Cerebellar cortex (tissue), 1 donor: ENCODE results near the gene KCNH8.

Source experiments
- DNase-seq: peaks from one replicate; pipeline ENCODE4 v3.0.0-alpha.2; 2015; ENCODE audit warnings: low spot score

KCNH8 gene

DNA sequence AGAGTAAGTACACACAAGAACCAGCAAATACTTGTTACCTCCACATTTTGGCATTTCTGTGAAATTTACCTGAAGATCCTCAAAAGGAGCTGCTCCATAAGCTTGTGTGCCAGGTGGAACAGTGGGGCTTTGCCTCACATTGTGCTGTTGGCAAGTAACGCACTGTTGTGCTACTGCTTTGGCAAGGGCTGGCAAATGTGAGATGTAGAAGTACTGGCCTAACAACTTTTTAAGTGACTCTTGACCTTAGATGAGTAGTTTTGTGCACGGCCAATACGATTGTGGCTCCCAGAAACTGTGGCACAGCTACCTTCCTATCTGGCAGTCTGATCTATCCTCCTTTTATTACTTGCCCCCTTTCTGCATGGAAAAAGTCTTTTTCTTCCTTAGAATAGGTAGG is 337.0 kb downstream of the KCNH8 start:
- DNase-seq: no peak

DNA sequence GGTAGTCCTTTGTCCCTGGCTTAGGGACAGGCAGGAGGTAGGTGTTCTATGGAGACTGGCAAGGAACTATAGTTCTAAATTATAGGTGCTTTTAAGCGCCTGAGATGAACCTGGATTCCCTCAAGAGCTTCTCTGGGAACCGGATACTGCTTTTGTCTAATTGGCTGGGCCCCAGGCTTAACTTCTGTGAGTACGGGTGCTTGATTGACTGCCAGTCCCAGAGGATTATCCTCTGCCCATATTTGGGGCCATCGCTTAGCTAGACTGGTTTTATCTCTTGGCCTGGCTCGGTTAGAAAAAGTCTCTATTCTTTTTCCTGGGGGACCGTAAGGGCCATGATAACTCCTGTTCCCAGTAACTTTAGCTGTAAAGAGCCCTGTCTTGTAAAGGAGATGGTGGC is 339.1 kb downstream of the KCNH8 start:
- DNase-seq: no peak

DNA sequence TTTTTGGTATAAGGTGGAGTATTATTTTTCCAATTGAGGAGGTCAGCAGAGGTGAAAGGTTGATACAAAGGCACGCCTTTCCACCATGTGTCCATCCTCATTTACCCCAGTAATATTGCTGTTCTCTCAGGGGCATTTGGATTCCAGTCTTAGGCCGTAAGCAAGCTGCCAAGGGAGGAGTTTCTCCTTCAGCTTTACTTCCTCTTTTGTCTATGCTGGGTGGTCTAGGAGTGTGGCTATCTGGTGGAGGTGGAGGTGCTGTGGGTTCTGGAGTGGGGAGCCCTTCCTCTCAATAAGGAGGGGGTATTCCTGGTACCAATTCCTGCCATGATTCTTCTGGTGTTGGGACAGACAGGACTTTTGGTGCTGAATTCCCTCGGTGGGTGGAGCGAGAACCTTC is 340.6 kb downstream of the KCNH8 start:
- no peak for DNase-seq

DNA sequence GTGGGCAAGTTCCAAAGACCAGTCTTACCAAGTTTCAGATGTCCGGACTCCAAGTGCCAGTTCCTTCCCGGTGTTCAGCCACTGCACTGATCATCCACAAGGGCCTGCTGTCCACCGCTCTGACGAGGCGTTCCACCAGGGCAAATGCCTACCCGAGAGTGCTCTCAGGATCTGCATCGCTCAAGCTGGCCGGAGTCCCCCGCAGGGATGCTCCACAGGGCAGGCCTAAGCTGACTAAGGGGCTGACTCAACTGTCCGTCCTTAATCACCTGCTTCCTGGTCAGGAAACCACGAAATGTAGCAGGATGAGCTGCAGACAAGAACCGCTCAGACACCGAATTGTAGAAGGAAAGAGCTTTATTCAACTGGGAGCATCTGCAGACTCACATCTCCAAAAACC is 341.6 kb downstream of the KCNH8 start:
- DNase-seq: no peak

DNA sequence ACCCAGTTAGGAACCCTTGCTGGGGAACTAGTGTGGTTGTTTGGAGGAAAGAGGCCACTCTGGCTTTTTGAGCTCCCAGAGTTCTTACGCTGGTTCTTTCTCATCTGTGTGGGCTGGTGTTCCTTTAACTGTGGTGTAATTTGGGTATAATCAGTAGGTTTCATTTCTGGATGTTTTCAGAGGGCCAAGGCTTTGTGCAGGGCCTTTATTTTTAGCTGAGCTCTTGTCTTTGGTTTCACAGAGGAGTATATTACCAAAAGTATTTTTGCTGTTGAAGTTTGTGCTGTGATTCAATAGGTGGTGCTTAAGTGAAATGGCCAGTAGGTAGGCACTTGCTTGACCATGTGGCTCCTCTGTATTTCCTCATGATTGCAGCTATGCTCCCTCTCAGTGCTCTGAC is 357.9 kb downstream of the KCNH8 start:
- no peak for DNase-seq

DNA sequence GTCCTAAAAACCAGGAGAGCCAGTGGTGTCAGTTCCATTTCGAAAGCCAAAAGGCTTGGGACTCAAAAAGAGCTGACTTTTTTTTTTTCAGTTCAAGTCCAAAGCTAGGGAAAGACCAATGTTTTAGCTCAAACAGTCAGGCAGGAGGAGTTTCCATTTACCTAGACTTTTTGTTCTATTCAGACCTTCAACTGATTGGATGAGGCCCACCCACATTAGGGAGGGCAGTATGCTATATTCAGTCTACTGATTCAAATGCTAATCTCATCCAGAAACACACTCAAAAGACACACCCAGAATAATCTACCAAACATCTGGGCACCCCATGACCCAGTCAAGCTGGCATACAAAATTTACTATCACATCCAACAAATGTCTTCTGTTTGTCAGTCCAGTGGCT is 374.0 kb downstream of the KCNH8 start:
- DNase-seq: no peak

DNA sequence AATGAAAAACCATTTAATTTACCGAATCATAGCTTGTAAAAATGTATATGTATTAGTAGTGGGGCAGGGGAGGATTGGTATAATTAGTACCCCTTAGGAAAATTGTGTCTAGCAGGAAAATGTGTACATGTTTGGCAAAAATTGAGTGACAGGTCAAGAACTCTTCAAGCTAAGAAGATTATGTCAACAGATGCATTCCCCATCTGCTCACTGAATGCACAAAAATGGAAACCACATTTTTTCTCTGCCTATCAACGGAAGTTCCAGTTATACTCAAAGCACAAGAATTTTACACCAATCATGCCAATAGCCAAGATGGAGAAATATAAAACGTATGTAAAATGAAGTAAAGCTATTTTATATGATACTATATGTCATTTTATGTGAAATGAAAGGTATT is 377.8 kb downstream of the KCNH8 start:
- DNase-seq: peak; percentile 60

DNA sequence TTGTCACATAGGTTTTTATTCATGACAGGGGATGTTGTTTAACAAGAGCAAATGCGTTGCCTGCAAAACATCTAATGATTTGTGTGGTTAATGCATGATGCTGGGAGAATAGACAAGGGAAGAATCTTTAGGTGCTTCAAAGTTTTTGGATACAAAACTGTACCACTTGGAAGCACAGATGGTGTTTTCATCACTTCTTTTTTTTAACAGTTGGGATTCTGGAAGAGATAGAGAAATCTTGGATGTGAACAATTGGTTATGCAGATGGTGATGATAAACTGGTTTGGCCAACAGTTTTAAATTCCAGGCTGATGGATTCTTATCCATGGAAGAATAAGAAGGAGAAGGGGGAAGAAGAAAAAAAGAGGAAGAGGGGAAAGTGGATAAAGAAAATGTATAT is 379.4 kb downstream of the KCNH8 start:
- DNase-seq: peak; percentile 46

DNA sequence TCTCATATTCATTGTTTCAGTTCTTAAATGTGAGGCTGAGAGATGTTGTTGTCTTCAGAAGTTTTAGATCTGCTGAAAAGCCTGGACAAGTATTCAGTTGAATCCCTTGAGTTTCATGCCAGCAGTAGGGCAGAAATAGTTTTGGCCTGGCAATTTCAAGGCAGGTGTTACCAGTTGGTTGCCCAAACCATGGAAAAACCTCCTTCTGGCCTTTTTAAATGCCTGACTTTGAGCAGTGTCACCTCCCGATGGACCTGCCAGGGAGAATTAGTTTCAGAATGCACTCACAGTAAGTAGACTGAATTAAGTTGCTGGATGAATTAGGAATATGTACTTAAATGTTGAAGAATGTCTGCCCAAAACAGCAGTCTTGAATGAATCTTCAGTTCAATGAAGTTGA is 383.1 kb downstream of the KCNH8 start:
- DNase-seq: peak; percentile 83

DNA sequence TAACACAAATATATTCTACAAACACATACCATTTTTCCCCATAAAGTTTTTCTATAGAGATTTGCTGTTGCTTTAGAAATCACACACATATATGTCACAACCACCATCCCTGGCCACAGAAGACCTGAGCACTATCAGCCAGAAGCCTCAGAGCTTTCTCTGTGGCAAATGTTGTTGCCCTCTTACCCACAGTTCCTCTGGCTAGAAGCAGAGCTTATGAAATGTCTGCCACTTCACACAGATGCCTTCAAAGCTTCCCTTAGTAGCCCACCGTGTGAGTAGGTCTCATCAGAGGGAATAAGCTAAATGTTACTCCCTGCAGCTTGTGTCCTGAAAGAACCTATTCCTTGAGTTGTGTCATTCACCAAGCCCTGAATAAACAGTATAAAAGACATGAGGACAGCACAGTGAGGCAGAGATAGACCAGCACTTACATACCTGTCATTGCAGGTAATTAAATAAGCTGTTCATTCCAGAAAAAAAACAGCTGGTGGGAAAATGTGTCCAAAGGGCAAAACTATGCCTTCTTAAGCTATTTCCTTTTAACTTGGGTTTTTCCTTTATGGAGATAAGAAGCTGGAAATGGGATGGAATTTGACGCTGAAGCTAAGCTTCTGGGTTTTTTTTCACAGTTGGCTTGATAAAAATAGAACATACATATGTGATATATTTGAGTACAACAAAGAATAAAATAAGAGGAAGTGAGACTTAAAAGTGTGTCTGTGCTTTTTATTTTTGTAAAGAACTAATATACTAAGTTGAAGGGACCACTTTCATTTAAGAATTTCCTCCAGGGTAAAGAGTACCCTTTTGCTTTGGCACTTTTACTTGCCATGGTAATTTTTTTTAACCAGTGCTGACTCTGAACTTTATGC is 391.4 kb downstream of the KCNH8 start:
- no peak for DNase-seq

DNA sequence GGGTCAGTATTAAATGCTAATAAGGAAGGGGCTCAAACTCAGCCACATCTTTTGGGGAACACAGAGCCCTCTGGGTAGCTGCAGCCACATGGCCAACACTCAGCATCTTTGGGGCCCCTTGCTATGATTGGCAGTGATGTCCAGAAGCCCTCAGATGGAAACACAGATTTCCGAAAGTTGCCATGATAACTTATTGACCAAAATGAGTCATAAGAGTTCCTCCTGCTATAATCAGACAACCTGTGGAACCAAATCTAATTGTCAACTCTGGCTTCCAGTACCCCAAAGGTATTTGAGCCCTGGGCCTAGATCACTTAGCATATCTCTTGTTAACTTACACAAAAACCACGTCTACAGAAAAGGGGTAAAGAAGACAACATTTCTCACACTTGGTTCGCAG is 392.2 kb downstream of the KCNH8 start:
- DNase-seq: no peak

DNA sequence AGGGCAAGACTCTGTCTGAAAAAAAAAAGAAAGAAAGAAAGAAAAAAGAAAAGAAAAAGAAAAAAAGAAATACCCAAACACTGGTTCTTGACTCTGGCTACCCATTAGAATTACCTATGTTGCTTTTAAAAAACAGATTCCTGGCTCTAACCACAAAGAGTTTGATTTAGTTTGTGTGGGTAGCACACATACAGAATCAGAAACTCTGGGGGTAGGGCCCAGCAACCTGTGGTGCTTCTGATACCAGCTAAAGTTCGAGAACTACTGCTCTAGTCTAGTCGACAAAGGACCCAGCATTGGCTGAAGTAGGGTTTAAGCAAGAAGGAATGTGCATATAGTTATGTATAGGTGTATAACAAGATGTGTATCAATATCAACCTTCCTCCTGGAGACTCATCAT is 393.0 kb downstream of the KCNH8 start:
- no peak for DNase-seq

DNA sequence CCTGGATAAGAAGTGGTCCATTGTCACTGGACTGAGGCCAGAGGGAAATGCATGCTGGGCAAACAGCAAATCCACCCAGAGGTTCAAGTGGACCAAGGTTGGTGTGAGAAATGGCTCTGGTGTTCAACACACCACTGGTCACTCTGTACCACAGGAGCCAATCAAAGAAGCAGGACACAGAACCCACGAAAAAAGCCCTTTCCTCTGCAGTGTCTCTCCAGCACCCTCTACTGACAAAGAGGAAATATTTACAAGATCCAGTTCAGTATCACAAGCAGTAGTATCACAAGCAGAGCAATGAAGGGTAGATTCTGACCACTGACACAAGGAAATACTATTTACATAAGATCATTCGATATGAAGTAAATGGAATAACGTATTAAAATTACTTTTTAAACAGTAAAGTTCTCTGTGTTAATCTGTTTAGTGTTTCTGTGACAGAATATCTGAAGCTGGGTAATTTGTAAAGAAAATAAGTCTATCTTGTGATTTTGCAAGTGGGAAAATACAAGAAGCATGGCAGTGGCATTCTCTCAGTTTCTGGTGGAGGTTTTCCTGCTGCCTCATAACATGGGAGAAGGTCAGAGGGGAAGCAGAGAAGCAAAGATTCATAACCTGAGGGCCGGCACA is 395.0 kb downstream of the KCNH8 start:
- peak; percentile 33 for DNase-seq

DNA sequence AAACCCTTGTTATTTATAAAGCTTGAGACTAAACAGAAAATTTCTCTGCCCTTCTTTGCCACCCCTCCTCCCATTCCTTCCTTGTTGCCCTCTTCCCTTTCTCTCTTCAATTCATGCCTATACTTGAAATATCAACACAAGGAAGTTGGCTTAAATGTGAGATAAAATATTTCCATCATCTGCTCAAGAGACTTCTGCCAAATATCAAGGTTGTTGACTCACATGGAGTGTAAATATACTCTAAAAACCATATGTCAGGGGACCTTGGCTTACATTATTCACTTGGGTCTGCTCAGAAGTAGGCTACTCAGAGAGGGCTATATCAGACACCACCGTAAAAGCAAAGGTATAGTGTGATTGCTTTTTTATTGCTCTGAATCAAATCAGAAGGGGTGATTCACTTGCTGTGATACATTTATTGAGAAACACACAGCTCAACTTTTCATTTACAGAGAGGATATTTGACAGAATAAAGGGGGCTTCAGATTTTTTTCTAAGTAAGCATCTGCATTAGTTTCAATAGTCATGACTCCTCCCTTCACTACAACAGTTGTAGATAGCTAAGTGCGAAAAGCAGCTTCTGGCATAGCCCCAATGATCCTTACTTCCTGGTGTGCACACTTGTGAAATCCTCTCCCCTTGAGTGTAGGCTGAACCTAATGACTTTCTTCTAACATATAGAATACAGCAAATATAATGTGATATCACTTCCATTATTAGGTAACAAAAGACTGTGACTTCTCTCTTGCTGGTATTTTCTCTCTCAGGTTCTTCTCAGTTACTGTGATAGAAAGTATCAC is 399.6 kb downstream of the KCNH8 start:
- DNase-seq: no peak

DNA sequence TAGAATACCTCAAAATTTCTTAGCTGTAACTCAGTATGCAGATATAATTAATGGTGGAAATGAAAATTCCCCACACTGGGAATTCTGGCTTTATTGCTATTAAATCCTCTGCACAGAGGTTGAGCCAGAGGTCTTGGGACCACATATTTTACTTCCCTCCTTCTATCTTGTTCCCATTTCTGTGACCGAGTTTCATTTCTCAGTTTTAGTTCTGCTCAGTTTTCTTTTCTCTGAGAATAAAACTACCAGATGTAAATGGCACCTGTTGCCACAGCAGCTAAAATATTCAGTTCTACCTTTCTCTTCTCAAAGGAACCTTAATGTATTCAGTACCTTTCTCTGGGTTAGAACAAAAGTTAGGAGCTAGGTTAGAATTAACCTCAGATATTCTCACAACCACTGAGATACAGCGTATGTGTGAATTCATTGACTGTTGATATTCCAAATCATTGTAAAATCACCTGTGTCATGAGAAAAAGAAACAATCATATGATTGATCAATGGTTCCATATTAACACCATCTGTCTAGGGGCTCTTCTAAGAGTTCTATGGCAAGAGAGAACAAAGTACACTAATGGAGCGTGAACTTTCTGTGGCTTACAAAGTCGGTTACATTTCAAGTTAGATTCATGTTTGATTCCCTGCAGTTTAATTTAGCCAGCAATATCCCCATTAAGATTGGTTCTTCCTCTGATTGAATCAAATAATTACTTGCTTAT is 411.6 kb downstream of the KCNH8 start:
- no peak for DNase-seq

DNA sequence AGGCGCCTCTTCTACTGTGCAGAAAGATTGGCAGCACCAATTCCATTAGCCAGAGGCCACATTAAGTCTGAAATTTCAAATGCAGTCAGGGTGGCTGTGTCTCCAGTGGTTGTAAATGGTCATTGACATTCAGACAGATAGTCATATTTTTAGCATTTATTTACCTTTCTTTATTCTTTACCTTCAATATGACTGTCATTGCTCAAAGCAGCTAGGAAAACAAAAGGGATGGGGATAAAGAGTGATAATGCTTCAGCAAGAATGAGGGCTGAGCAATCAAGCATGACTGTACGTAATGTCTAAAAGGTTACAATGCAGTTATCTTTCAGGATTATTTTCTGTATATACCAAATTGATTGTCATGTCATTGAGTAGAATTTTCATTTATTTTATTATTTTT is 425.3 kb downstream of the KCNH8 start:
- no peak for DNase-seq

DNA sequence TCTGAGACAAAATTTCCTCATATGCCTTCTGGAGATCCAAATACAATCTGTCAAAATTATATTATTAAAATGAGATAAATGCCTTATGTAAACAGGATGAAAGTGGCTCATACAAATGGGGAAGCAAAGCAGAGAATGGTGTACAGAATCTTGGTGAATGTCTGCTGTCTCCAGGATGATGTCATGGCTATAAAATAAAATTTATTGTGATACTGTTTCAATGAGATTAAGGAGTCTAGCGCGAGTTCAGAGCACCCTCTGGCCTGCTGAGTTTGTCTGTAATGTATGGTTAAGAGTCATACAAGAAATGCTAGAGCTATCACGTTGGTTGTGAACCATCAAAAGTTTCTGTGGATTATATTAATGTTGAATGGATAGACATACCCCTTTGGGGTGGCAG is 426.0 kb downstream of the KCNH8 start:
- no peak for DNase-seq

DNA sequence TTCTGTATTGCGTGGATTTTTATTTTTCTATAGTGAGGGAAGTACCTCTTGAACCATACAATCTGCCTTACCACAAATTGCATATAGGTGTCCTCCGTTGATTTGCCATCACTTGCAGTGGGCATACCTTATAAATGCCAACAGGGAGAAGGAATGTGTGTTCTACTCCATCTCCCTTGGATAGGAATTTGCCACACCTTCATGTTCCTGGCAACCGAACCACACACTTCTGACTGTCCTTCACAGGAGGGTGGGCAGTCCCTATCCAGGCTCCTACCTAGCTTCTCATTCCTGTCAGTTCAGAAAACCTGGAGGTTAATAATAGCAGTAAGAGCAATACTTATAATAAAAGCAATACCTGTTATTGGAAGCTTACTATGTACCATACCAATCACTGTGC is 428.0 kb downstream of the KCNH8 start:
- DNase-seq: no peak
